ENCODE measurements around the gene NKD1. TPM values are rescaled to one million over a fixed set of nuclear protein-coding genes. Genes with fewer than 3 reads are reported as not detected.

NKD1 gene
- total and polyA plus RNA-seq, 2 of the 8 experiments (the other 6 are each of a cell fraction or from before 2014, with no cell fraction given): 0.70 to 4.5 TPM

GRCh38 chr16:50657241-50657640, 109.0 kb downstream of the NKD1 start (continued):
- TF ChIP-seq, protein P1, sequence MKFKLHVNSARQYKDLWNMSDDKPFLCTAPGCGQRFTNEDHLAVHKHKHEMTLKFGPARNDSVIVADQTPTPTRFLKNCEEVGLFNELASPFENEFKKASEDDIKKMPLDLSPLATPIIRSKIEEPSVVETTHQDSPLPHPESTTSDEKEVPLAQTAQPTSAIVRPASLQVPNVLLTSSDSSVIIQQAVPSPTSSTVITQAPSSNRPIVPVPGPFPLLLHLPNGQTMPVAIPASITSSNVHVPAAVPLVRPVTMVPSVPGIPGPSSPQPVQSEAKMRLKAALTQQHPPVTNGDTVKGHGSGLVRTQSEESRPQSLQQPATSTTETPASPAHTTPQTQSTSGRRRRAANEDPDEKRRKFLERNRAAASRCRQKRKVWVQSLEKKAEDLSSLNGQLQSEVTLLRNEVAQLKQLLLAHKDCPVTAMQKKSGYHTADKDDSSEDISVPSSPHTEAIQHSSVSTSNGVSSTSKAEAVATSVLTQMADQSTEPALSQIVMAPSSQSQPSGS (IDR thresholded peaks at IDR 0.05; ENCODE audit: low read length): no peak
- TF ChIP-seq CBX5 (IDR thresholded peaks at IDR 0.05; ENCODE audit: low read depth, low read length): no peak
- no peak for TF ChIP-seq KDM5A (IDR thresholded peaks at IDR 0.05; ENCODE audit: low read length)
- TF ChIP-seq GTF2F1 (IDR thresholded peaks at IDR 0.05; ENCODE audit: borderline replicate concordance, low read depth, low read length): no peak
- TF ChIP-seq YY1 (IDR thresholded peaks at IDR 0.05; ENCODE audit: low read depth, low read length): no peak

Measured in H1 (cell line).